ENCODE results near the gene RARRES1. TPM values are rescaled to one million over a fixed set of nuclear protein-coding genes. Genes with fewer than 3 reads are reported as not detected.

The RARRES1 gene
- total and polyA plus RNA-seq, 5 donors, result 25.5 to 149 (median 62.9) TPM

DNA sequence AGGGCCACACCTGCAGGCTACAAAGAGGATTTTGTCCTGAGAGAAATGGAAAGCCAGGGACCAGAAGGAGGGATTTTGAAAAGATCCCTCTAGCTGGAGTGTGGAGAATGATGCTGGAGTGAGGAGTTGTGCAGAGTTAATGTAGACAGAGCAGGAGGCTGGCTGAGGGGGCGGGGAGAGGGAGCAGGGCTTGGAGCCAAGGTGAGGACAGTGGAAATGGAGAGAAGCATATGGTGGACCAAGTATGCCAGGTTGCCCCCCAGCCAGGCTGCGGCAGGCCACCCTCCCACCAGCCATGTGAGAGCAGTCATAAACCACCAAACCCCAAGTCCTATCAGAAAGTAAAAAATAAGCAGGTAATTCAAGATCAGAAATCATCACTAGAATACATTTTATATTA, 14.7 kb downstream of the RARRES1 start:
- no peak overlapping the region for H3K4me3 ChIP-seq (ENCODE audit: low read length)
- DNase-seq (peak in 1 of 3 donors; percentile 50), ATAC-seq (no peak)
- WGBS, result 92% methylated on average over 2 of the region's 2 CpGs
- H3K27ac ChIP-seq (ENCODE audit: low read length), result peak overlapping the region; percentile 3
- intact Hi-C loops (cut with DNase I), result no loop called here
- no peaks in the 10 kb centered on the region for H3K9me3 ChIP-seq (ENCODE audit: control insufficient read depth, low read length)
- H3K4me1 ChIP-seq (ENCODE audit: control insufficient read depth, insufficient read depth, low read length), result peaks cover 13% of the 10 kb centered on the region
- H3K27me3 ChIP-seq (ENCODE audit: control insufficient read depth, insufficient read depth), result no peaks in the 10 kb centered on the region

GRCh38 chr3:158713094-158713499, 19.2 kb downstream of the RARRES1 start:
- Histone ChIP-seq H3K9me3 (ENCODE audit: control insufficient read depth, low read length) (no peaks in the 10 kb centered on the region), H3K4me3 (ENCODE audit: low read length) (no peak overlapping the region), H3K27me3 (ENCODE audit: control insufficient read depth, insufficient read depth) (no peaks in the 10 kb centered on the region), H3K27ac (ENCODE audit: low read length) (peak overlapping the region; percentile 88), H3K4me1 (ENCODE audit: control insufficient read depth, insufficient read depth, low read length) (peaks cover 14% of the 10 kb centered on the region)
- intact Hi-C loops (cut with DNase I), result no loop called here
- 10% methylated on average over 9 of the region's 9 CpGs for WGBS
- peak; percentile 92 for ATAC-seq
- DNase-seq, result peak; percentile 78 to 89 (median 83)

- ATAC-seq (no peak), DNase-seq (no peak)
- H3K9me3 ChIP-seq (ENCODE audit: control insufficient read depth, low read length), result no peaks in the 10 kb centered on the region
- peaks cover 14% of the 10 kb centered on the region for H3K4me1 ChIP-seq (ENCODE audit: control insufficient read depth, insufficient read depth, low read length)
- 60% methylated on average over 1 of the region's 1 CpG for WGBS
- intact Hi-C loops (cut with DNase I), result no loop called here
- H3K27me3 ChIP-seq (ENCODE audit: control insufficient read depth, insufficient read depth), result no peaks in the 10 kb centered on the region
- peak overlapping the region; percentile 1 for H3K27ac ChIP-seq (ENCODE audit: low read length)
- H3K4me3 ChIP-seq (ENCODE audit: low read length), result no peak overlapping the region
Observed at GRCh38 chr3:158712443-158712842, 19.8 kb downstream of the RARRES1 start.

DNA sequence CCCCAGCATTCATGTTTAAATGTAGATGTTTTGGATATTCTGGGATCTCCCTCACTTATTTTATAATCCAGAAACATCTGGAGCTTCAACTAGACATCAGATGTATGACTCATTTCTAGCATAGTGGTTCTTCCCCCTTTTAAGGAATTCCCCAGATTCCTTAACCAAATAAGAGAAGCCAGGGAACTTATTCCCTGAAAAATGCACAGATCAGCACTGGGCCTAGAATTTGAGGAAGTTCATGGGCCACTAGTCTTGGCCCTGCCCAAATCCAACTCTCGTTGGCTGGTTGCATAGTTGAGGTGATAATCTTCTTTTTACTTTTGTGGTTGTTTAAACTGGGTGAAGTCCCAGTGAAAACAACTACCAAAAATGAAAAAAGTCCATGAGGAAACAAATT, 20.4 kb downstream of the RARRES1 start:
- Histone ChIP-seq H3K9me3 (ENCODE audit: control insufficient read depth, low read length) (no peaks in the 10 kb centered on the region), H3K4me1 (ENCODE audit: control insufficient read depth, insufficient read depth, low read length) (peaks cover 11% of the 10 kb centered on the region), H3K27ac (ENCODE audit: low read length) (no peak overlapping the region), H3K4me3 (ENCODE audit: low read length) (no peak overlapping the region), H3K27me3 (ENCODE audit: control insufficient read depth, insufficient read depth) (no peaks in the 10 kb centered on the region)
- DNase-seq, result peak in 1 of 3 donors; percentile 41
- ATAC-seq, result peak; percentile 8 to 27
- intact Hi-C loops (cut with DNase I), result no loop called here
- 41% methylated on average over 1 of the region's 1 CpG for WGBS

DNA sequence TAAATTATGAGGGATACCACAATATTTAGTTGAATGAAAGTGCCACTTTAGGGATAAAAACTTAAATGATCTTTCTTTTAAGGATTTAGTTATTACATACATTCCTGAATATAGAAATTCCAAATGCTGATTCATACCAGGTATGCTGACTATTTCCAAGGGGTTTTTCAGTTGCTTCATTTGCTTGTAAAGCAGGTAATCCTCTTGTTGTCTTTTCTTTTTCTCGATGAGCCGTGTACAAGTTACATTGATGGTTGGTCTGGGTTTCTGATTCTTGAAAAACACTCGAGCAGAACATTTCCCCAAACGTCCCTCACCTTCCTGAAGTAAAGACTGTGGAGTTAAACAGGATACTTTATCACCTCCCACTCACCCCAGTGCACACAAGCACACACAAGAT, 21.7 kb downstream of the RARRES1 start:
- intact Hi-C loops (cut with DNase I), result no loop called here
- DNase-seq (no peak), ATAC-seq (no peak)
- Histone ChIP-seq H3K4me3 (ENCODE audit: low read length) (no peak overlapping the region), H3K27me3 (ENCODE audit: control insufficient read depth, insufficient read depth) (no peaks in the 10 kb centered on the region), H3K9me3 (ENCODE audit: control insufficient read depth, low read length) (no peaks in the 10 kb centered on the region), H3K27ac (ENCODE audit: low read length) (no peak overlapping the region), H3K4me1 (ENCODE audit: control insufficient read depth, insufficient read depth, low read length) (peaks cover 11% of the 10 kb centered on the region)
- WGBS, result 82% methylated on average over 4 of the region's 4 CpGs

- H3K4me1 ChIP-seq (ENCODE audit: control insufficient read depth, insufficient read depth, low read length), result peaks cover 11% of the 10 kb centered on the region
- ATAC-seq, result peak; percentile 45 to 57
- WGBS, result 64% methylated on average over 4 of the region's 4 CpGs
- no peaks in the 10 kb centered on the region for H3K27me3 ChIP-seq (ENCODE audit: control insufficient read depth, insufficient read depth)
- peak in 2 of 3 donors; percentile 32 to 36 for DNase-seq
- peak overlapping the region; percentile 1 for H3K27ac ChIP-seq (ENCODE audit: low read length)
- intact Hi-C loops (cut with DNase I), result no loop called here
- H3K4me3 ChIP-seq (ENCODE audit: low read length), result no peak overlapping the region
- no peaks in the 10 kb centered on the region for H3K9me3 ChIP-seq (ENCODE audit: control insufficient read depth, low read length)
Observed at GRCh38 chr3:158709666-158710083, 22.6 kb downstream of the RARRES1 start.

- no peaks in the 10 kb centered on the region for H3K4me1 ChIP-seq (ENCODE audit: control insufficient read depth, insufficient read depth, low read length)
- no peak overlapping the region for H3K27ac ChIP-seq (ENCODE audit: low read length)
- intact Hi-C loops (cut with DNase I), result no loop called here
- 87% methylated on average over 1 of the region's 1 CpG for WGBS
- DNase-seq, result no peak
- H3K9me3 ChIP-seq (ENCODE audit: control insufficient read depth, low read length), result no peaks in the 10 kb centered on the region
- H3K27me3 ChIP-seq (ENCODE audit: control insufficient read depth, insufficient read depth), result no peaks in the 10 kb centered on the region
- ATAC-seq, result no peak
- no peak overlapping the region for H3K4me3 ChIP-seq (ENCODE audit: low read length)
Observed at GRCh38 chr3:158703566-158703965, 28.7 kb downstream of the RARRES1 start.

- no peaks in the 10 kb centered on the region for H3K4me1 ChIP-seq (ENCODE audit: control insufficient read depth, insufficient read depth, low read length)
- H3K9me3 ChIP-seq (ENCODE audit: control insufficient read depth, low read length), result no peaks in the 10 kb centered on the region
- no peaks in the 10 kb centered on the region for H3K27me3 ChIP-seq (ENCODE audit: control insufficient read depth, insufficient read depth)
- no peak overlapping the region for H3K27ac ChIP-seq (ENCODE audit: low read length)
- DNase-seq (no peak), ATAC-seq (no peak)
- WGBS, result 61% methylated on average over 4 of the region's 4 CpGs
- intact Hi-C loops (cut with DNase I), result no loop called here
- no peak overlapping the region for H3K4me3 ChIP-seq (ENCODE audit: low read length)
Observed at GRCh38 chr3:158702815-158703481, 29.3 kb downstream of the RARRES1 start.

DNA sequence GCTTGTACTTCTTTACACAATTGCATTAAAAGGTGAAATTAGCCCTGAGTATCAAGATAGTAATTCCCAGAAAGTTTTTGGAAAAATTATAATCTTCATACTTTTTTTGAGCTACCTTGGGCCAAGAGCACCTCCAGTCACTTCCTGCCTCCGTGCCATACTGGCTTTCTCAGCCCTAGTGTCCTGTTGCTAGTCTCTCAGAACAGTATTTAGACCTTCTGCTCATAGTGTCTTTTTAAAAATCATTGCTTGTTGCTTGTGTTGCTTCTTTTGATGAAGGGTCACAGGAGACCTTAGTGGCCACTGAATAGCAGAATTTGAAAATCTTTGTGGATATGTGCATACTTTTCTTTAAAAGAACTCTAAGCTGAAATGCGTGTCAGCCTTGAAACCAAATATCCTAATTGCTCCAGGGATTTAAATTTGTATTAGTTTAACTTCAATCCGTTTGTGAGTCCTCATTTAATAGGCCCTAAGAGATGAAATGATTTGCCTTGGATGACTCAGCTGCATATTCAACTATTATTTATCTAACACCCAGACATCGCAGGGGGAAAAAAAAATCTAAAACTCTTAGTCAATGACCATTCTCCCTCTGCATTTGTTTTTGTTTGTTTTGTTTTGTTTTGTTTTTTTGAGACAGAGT, 30.7 kb downstream of the RARRES1 start:
- Histone ChIP-seq H3K27me3 (ENCODE audit: control insufficient read depth, insufficient read depth) (no peaks in the 10 kb centered on the region), H3K9me3 (ENCODE audit: control insufficient read depth, low read length) (no peaks in the 10 kb centered on the region), H3K4me3 (ENCODE audit: low read length) (no peak overlapping the region), H3K27ac (ENCODE audit: low read length) (no peak overlapping the region), H3K4me1 (ENCODE audit: control insufficient read depth, insufficient read depth, low read length) (no peaks in the 10 kb centered on the region)
- DNase-seq, result no peak
- ATAC-seq, result no peak
- intact Hi-C loops (cut with DNase I), result no loop called here
- 74% methylated on average over 4 of the region's 4 CpGs for WGBS

- Histone ChIP-seq H3K4me1 (ENCODE audit: control insufficient read depth, insufficient read depth, low read length) (no peaks in the 10 kb centered on the region), H3K9me3 (ENCODE audit: control insufficient read depth, low read length) (no peaks in the 10 kb centered on the region), H3K4me3 (ENCODE audit: low read length) (no peak overlapping the region), H3K27me3 (ENCODE audit: control insufficient read depth, insufficient read depth) (no peaks in the 10 kb centered on the region), H3K27ac (ENCODE audit: low read length) (no peak overlapping the region)
- peak; percentile 61 to 79 for ATAC-seq
- intact Hi-C loops (cut with DNase I), result no loop called here
- DNase-seq, result peak in 2 of 3 donors; percentile 46 to 59
Observed at GRCh38 chr3:158700559-158700958, 31.7 kb downstream of the RARRES1 start.

GRCh38 chr3:158696618-158697017, 35.6 kb downstream of the RARRES1 start:
- Histone ChIP-seq H3K27ac (ENCODE audit: low read length) (no peak overlapping the region), H3K4me1 (ENCODE audit: control insufficient read depth, insufficient read depth, low read length) (no peaks in the 10 kb centered on the region), H3K9me3 (ENCODE audit: control insufficient read depth, low read length) (no peaks in the 10 kb centered on the region), H3K27me3 (ENCODE audit: control insufficient read depth, insufficient read depth) (no peaks in the 10 kb centered on the region), H3K4me3 (ENCODE audit: low read length) (no peak overlapping the region)
- intact Hi-C loops (cut with DNase I), result no loop called here
- DNase-seq (no peak), ATAC-seq (no peak)
- WGBS, result 47% methylated on average over 2 of the region's 2 CpGs

Data from right cardiac atrium (tissue), 5 donors.